Measurements from ENCODE around the gene CALU. TPM values are rescaled to one million over a fixed set of nuclear protein-coding genes. Genes with fewer than 3 reads are reported as not detected.

Gene CALU
- total and polyA plus RNA-seq, 2 donors (not counting 1 experiment from before 2014, with no cell fraction given): 5.1 to 11.2 TPM

- Mint-ChIP-seq H3K27ac (no peak overlapping the region), H3K27me3 (no peaks in the 10 kb centered on the region), H3K9me3 (ENCODE audit: insufficient read depth) (no peaks in the 10 kb centered on the region), H3K4me1 (no peaks in the 10 kb centered on the region), H3K4me3 (no peak overlapping the region)
- Histone ChIP-seq H3K27me3 (replicated peaks in 1 of 4; ENCODE audit: control extremely low read depth in 1 of 4, control insufficient read depth in 3 of 4, insufficient read depth in 4 of 4, low read length in 3 of 4) (no peaks in the 10 kb centered on the region), H3K9ac (ENCODE audit: low read length) (no peak overlapping the region), H3K27ac (ENCODE audit: low read length in 2 of 2) (no peak overlapping the region), H3K79me2 (ENCODE audit: control insufficient read depth, insufficient read depth, low read length) (no peaks in the 10 kb centered on the region), H3K9me3 (ENCODE audit: control extremely low read depth in 1 of 3, control insufficient read depth in 2 of 3, insufficient read depth in 1 of 3, low read length in 2 of 3) (no peaks in the 10 kb centered on the region), H3K36me3 (replicated peaks in 1 of 2; ENCODE audit: control extremely low read depth in 1 of 2, control insufficient read depth in 1 of 2, extremely low read depth in 1 of 2, insufficient read depth in 2 of 2, low read length in 1 of 2) (peaks cover 8 to 63% of the 10 kb centered on the region in 2 experiments), H3K4me1 (ENCODE audit: control insufficient read depth in 2 of 2, insufficient read depth in 2 of 2, low read length in 2 of 2) (no peaks in the 10 kb centered on the region), H3K4me2 (replicated peaks; ENCODE audit: low read depth, low read length, poor library complexity, severe bottlenecking) (no peak overlapping the region), H2AFZ (ENCODE audit: insufficient read depth, low read depth, low read length, poor library complexity, severe bottlenecking) (no peak overlapping the region), H3K4me3 (ENCODE audit: control extremely low read depth in 1 of 5, extremely low read depth in 1 of 5, insufficient read depth in 1 of 5, low read depth in 2 of 5, low read length in 4 of 5) (no peak overlapping the region), H4K20me1 (ENCODE audit: control insufficient read depth, insufficient read depth, low read length, poor library complexity, severe bottlenecking) (no peaks in the 10 kb centered on the region)
- 100% methylated on average over 1 of the region's 1 CpG for WGBS (ENCODE audit: insufficient coverage)
- ChIA-PET CTCF (no interaction called here), POLR2A (no interaction called here)
- ATAC-seq (ENCODE audit: low read depth) (no peak), DNase-seq (no peak)
- intact Hi-C loops (cut with micrococcal nuclease): no loop called here
- no peak for TF ChIP-seq EZH2 (IDR thresholded peaks at IDR 0.05; ENCODE audit: borderline replicate concordance, insufficient read depth, low read depth, low read length, poor library complexity, severe bottlenecking)
- TF ChIP-seq, protein P1, sequence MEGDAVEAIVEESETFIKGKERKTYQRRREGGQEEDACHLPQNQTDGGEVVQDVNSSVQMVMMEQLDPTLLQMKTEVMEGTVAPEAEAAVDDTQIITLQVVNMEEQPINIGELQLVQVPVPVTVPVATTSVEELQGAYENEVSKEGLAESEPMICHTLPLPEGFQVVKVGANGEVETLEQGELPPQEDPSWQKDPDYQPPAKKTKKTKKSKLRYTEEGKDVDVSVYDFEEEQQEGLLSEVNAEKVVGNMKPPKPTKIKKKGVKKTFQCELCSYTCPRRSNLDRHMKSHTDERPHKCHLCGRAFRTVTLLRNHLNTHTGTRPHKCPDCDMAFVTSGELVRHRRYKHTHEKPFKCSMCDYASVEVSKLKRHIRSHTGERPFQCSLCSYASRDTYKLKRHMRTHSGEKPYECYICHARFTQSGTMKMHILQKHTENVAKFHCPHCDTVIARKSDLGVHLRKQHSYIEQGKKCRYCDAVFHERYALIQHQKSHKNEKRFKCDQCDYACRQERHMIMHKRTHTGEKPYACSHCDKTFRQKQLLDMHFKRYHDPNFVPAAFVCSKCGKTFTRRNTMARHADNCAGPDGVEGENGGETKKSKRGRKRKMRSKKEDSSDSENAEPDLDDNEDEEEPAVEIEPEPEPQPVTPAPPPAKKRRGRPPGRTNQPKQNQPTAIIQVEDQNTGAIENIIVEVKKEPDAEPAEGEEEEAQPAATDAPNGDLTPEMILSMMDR (IDR thresholded peaks at IDR 0.05): no peak
Measured at GRCh38 chr7:128758553-128758952, 19.4 kb downstream of the CALU start.

- TF ChIP-seq EZH2 (IDR thresholded peaks at IDR 0.05; ENCODE audit: borderline replicate concordance, insufficient read depth, low read depth, low read length, poor library complexity, severe bottlenecking): no peak
- TF ChIP-seq, protein P1 (IDR thresholded peaks at IDR 0.05): no peak
- Mint-ChIP-seq H3K4me1 (no peaks in the 10 kb centered on the region), H3K4me3 (no peak overlapping the region), H3K27ac (no peak overlapping the region), H3K9me3 (ENCODE audit: insufficient read depth) (no peaks in the 10 kb centered on the region), H3K27me3 (no peaks in the 10 kb centered on the region)
- intact Hi-C loops (cut with micrococcal nuclease): no loop called here
- Histone ChIP-seq H4K20me1 (ENCODE audit: control insufficient read depth, insufficient read depth, low read length, poor library complexity, severe bottlenecking) (no peaks in the 10 kb centered on the region), H3K4me3 (ENCODE audit: control extremely low read depth in 1 of 5, extremely low read depth in 1 of 5, insufficient read depth in 1 of 5, low read depth in 2 of 5, low read length in 4 of 5) (no peak overlapping the region), H2AFZ (ENCODE audit: insufficient read depth, low read depth, low read length, poor library complexity, severe bottlenecking) (no peak overlapping the region), H3K4me2 (replicated peaks; ENCODE audit: low read depth, low read length, poor library complexity, severe bottlenecking) (no peak overlapping the region), H3K9me3 (ENCODE audit: control extremely low read depth in 1 of 3, control insufficient read depth in 2 of 3, insufficient read depth in 1 of 3, low read length in 2 of 3) (no peaks in the 10 kb centered on the region), H3K36me3 (replicated peaks in 1 of 2; ENCODE audit: control extremely low read depth in 1 of 2, control insufficient read depth in 1 of 2, extremely low read depth in 1 of 2, insufficient read depth in 2 of 2, low read length in 1 of 2) (peaks cover 6 to 64% of the 10 kb centered on the region in 2 experiments), H3K9ac (ENCODE audit: low read length) (no peak overlapping the region), H3K79me2 (ENCODE audit: control insufficient read depth, insufficient read depth, low read length) (no peaks in the 10 kb centered on the region), H3K27ac (ENCODE audit: low read length in 2 of 2) (no peak overlapping the region), H3K27me3 (replicated peaks in 1 of 4; ENCODE audit: control extremely low read depth in 1 of 4, control insufficient read depth in 3 of 4, insufficient read depth in 4 of 4, low read length in 3 of 4) (no peaks in the 10 kb centered on the region), H3K4me1 (ENCODE audit: control insufficient read depth in 2 of 2, insufficient read depth in 2 of 2, low read length in 2 of 2) (no peaks in the 10 kb centered on the region)
- no peak for DNase-seq
- no peak for ATAC-seq (ENCODE audit: low read depth)
- ChIA-PET CTCF (interaction anchor here (0.6 kb wide), 1 partner anchor 75 kb away, joined by 3 read pairs; no protein-coding TSS in a partner anchor), POLR2A (no interaction called here)
Measured at GRCh38 chr7:128759242-128759641, 20.1 kb downstream of the CALU start.

All from B cell (primary cell).